Activated T-cell treated with anti-CD3 and anti-CD28 coated beads for 48 hours (primary cell): ENCODE measurements around the gene HOXB1.
"Not testable (repeated sequence)": the region's sequence is repeated elsewhere in the genome, so short reads cannot be mapped to it uniquely, and the experiment has no call there.

Experiments
- DNase-seq: peaks from one replicate; pipeline ENCODE4 v3.0.0-alpha.2; 2020; ENCODE audit warnings: low read depth

HOXB1 gene

DNA sequence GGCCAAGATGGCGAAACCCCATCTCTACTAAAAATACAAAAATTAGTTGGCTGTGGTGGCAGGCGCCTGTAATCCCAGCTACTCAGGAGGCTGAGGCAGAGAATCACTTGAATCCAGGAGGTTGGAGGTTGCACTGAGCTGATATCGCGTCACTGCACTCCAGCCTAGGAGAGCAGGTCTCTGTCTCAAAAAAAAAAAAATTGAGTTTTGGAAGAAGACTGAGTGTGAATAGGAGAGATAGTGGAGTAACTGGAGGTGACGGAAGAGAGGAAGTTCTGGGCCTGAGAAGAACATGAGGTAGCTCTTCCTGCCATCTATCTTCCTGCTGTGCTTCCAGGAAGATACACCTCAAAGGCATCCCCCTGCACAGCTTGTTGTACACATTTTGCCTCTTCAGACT lies 11.4 kb downstream of the HOXB1 start:
- DNase-seq = no peak

DNA sequence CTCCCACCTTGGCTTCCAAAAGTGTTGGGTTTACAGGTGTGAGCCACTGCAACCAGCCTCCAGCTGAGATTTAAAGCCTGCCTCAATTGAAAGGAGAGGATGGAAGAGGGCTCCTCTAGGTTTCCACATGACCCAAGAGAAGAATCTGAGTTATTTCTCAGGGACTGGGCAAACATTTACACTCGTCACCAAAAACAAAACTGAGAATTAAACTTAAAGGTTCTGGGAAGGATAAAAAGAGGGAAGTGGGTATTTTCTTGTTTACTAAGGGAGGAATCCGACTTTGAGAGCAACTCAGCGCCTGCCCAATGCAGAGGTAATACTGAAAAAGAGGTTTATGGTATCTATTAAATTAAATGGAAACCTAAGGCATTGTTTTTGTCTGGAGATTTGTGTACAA lies 13.3 kb downstream of the HOXB1 start:
- no peak for DNase-seq

DNA sequence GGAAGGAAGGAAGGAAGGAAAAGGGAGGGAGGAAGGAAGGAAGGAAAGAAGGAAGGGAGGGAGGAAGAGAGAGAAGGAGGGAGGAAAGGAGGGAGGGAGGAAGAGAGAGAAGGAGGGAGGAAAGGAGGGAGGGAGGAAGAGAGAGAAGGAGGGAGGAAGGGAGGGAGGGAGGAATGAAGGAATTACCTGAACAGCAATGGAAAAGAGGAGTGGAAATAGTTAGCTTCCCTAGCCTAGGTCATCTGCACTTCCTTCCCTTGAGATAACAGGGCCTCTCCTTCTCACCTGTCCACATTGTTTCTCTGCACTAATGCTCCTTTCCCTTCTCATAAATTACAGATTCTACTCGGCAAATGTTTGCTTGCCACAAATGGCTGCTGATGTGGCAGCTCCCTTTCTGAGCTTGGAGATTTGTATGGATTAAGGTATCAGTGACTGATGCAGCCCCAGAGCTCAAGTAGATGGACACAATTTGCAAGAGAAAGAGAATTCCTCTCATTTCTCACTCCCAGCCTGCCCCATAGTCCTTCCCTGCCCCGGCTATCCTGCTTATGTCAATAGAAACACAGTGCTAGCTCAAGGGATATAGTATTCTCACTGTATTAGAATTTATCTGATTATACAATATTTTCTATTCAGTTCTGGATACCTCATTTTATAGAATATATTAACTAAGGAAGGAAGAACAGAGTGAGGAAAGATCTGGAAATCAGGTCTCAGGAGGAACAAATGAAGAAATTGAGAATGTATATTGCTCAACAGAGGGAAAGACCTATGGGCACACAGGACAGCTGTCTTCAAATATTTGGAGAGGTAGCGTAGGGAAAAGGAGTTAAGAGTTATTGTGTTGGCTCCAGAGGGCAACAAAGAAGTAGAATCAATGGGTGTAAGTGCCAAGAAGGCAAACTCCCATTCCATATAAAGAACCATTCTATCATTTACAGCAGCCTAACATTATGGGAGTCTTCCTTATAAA lies 14.6 kb downstream of the HOXB1 start:
- no peak for DNase-seq

DNA sequence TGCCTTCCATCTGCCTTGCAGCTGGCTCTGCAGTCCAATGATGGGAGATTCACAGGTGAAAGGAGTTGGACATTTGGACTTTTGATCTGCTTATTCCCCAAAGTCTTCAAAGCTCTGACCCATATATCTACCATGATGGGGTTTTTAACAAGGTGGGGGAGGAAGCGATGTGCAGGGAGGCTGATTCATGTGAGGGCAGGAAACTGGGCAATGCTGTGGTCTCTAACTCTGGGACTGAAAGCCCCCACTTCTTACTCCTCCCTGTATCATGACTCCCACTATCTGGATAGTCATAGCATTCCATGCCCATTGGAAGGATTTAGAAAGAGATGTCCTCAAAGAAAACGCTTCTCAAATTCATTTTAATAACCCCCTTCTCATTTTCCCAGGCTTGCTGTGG lies 16.3 kb downstream of the HOXB1 start:
- no peak for DNase-seq

DNA sequence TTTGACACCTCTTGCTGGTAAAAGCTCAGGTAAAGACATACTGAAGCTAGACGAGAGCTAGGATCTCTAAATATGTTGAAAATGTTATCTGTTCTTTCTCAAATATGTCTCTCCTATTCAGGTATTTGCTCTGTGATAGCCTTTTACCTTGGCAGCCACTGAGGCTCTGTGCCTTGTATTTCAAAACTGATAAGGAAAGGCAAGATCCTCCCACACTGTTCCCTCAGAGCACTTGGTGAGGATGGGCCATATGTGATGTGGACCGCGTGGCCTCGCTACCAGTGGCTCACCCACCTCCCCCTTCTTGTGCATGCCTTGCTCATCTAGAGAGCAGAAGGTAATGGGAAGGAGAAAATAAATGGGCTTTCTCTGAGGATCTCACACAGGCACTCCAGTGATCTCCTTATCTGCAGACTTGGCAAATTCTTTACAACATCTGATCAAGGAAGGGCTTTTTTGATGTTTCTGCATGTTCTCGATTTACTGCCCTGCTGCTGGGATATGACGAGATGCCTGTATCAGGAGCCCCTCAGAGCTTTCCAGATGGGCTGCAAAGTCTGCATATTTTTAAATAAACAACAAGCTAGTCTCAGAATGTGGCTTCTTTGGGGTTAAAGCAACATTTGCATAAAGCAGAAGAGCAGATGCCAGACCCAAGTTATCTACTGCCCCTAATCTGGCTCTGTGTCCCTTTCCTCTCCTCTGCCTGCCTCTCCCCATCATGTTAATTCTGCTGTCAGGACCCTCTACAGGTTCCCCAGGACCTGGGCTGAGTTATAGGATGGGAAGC lies 16.9 kb downstream of the HOXB1 start:
- DNase-seq = no peak

DNA sequence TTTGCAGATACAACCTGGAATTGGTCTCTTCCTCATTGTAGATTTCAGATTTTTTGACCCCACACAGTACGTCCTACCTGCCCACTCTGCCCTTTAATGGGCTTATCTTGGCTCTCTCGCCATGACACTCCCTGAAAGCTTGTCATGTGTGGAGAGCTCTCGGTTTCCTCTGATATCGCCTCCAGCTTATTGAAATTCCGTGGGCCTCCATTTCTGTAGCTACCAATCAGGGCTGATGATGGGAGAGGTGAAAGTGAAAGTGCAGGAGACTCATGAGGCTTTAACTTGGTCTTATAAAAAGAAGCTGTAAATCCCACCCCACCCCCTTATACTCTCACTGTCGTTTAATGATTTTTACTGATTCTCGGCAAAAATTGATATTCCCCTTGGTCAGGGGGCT lies 17.7 kb downstream of the HOXB1 start:
- no peak for DNase-seq

DNA sequence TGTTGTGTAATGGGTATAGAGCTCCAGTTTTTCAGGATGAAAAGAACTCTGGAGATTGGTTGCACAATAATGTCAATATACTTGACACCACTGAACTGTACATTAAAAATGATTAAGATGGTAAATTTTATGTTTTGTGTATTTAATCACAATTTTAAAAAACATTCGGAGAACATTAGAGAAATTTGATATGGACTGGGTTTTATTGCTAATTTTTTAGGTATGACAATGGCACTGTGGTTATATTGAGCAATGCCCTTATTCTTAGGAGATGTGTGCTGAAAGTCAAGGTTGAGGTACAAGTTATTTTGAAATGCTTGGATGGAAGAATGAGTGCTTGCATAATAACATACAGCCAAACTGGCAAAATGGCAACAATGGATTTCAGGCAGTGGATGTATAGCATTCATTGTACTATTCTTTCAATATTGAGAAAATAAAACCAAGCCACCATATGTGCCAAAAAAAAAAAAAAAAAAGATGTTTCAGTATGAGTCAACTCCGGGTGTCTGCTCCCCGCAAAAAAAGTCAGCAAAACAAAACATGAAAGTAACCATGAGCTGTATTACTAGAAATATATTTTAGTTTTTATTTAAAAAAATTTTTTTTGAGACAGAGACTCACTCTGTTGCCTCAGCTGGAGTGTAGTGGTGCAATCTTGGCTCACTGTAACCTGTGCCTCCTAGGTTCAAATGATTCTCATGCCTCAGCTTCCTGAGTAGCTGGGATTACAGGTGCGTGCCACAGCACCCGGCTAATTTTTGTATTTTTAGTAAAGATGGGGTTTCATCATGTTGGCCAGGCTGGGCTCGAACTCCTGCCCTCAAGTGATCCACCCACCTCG lies 19.8 kb downstream of the HOXB1 start:
- no peak for DNase-seq

DNA sequence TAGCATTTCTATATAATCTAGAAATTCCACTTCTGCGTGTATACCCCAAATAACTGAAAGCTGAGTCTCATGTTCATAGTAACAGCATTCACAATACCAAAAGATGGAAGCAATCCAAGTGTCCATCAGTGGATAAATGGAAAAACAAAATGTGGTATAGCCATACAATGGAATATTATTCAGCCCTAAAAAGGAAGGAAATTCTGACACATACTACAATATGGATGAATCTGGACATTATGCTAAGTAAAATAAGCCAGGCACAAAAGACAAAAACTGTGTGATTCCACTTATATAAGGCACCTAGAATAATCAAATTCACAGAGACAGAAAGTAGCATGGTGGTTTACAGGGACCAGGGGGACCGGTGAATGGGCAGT lies 20.4 kb downstream of the HOXB1 start:
- DNase-seq = no peak

DNA sequence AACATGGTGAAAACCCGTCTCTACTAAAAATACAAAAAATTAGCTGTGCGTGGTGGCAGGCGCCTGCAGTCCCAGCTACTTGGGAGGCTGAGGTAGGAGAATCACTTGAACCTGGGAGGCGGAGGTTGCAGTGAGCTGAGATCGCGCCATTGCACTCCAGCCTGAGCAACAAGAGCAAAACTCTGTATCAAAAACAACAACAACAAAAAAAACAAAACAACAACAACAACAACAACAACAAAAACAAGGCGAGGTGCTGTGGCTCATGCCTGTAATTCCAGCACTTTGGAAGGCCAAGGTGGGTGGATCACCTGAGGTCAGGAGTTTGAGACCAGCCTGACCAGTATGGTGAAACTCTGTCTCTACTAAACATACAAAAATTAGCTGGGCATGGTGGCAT lies 21.1 kb downstream of the HOXB1 start:
- DNase-seq = not testable (repeated sequence)

DNA sequence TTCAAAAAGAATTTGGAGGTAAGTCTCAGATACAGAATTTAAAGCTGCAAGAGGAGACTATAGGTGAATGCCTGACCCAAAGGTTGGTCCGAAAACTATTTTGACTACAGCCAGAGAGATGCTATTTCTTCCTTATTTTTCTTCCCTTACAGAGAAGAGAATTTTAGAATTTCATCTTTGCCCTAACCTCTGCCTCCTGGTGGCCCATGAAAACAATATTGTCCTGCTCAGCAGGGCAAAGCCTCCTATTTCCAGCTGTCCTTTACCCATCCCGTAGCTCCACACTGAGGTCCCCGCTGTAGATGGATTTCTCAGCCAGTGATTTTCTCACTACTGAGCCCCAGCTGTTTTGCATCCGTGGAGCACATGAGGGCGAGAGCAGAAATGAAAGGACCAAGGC lies 24.6 kb downstream of the HOXB1 start:
- DNase-seq = no peak

DNA sequence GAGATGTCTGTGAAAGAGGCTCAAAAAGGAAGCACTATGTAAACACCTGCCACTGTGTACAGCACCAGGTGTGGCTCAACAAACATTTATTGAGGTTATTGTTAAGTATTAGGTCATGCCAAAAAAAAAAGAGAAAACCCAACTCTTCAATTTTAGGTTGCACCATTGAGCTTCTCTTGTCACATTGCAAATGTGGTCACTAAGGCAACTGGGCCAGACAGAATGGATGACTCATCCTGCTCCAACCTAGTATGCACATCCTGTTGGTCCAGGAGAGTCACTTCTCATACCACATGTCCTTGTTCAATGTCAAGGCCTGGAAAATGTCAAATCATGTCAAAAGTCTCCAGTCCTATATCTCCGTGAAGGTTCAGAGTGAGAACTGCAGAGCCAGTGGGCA lies 25.0 kb downstream of the HOXB1 start:
- no peak for DNase-seq

DNA sequence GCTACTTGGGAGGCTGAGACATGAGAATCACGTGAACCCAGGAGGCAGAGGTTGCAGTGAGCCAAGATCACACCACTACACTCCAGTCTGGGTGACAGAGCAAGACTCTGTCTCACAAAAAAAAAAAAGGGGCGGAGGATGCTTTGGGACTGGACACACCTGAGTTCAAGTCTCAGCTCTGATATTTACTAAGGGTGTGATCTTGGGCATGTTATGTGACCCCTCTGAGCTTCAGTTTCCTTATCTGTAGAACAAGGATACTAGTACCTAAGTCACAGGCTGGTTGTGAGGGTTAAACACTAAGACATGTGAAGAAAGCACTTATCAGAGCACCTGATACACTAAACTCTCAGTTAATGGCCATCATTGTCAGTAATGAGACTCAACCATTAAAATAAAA lies 25.9 kb downstream of the HOXB1 start:
- DNase-seq = no peak

DNA sequence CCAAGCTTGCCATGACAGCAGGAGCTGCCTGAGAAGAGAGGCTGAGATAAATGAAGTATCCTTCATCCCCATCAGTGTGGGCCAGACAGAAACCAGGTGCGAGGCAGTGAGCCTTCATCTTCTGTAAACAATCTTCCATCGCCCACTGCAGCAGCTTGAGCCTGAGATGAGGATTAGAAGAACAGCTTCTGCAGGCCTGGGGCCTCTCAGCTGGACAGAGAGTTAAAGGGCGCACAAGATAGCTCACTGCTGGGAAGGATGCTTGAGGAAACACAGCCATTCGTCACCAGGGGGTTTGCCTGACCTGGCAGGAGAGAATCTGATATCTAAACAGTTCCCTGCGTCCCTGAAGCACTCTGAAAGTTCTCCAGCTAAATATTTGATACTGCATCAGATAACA lies 27.1 kb downstream of the HOXB1 start:
- DNase-seq = no peak

DNA sequence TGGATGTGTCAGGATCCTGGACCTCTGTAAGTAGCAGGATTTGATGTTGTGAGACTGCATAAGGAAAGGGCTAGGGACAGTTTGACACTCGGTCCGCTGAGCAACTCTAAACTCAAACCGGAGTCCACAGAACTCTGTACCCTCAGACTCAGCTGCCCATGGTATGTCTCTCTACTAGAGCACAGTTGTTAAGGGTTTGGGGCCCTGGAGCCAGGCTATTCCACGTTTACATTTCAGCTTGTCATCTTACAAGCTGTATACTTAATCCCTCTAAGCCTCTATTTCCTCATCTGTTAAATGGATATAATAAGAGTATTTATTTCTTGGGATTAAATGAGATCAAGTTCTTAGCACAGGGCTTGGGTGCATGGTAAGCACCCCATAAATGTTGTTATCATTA lies 27.9 kb downstream of the HOXB1 start:
- DNase-seq = no peak

DNA sequence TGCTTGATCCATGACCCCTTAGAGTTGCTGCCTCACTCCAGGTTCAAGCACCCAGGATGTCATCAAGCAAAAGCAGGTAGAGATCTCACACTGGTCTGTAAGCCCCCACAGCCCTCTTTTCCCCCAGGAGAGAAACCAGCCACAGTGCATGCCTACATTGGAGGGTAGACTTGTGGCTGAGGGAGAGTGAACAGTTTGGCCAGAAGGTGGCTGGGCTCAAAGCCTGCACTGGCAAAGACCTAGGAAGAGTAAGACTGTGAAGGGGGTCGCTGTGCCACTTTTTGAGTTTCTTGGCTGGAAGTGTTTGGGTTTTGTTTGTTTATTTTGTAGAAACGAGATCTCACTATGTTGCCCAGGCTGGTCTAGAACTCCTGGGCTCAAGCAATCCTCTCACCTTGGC lies 28.5 kb downstream of the HOXB1 start:
- DNase-seq = no peak

DNA sequence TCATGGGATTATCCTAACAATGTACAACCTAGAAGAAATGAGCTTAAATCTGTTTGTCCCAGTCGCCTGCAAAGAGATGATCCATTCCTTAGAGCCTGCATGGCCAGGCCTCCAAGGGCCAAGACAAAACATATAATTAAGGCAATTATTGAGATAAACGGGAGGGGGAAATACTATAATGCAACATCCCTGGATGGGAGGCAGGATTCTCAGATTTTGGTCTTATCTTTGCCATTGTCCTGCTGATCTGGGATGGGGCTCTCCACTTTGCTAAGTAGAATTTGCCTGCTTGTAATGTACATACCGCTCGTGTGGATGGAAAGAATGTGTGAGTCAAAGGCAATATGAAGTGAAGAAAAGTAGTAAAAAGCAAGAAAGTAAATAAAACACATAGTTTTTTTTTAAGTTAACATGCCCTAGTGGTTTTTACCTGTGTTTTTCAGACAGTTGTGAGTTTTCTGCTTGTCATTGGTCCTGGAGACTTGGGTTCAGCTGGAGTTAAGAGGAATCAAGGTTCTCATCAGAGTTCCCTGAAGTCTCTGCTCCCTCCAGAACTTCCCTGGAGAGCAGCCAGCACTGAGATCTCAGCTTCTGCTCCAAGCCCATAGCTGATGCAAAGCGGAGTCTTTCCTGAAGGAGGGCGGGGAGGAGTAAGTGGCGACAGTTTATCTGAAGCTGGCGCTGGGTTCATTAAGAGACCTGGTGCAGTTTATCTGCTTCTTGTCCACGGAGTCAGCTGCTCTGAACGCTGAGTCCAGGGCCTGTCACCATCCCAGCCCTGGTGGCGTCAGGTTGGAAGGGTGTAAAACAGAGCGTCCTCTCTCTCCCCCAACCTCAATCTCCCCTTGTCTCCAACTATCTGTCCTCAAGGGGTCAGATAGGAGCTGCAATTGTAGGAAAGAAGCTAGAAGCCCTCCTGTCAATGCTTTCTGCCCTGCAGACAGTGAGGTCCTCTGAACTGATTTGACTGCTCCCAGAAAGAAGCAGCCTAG lies 30.1 kb downstream of the HOXB1 start:
- DNase-seq = no peak

DNA sequence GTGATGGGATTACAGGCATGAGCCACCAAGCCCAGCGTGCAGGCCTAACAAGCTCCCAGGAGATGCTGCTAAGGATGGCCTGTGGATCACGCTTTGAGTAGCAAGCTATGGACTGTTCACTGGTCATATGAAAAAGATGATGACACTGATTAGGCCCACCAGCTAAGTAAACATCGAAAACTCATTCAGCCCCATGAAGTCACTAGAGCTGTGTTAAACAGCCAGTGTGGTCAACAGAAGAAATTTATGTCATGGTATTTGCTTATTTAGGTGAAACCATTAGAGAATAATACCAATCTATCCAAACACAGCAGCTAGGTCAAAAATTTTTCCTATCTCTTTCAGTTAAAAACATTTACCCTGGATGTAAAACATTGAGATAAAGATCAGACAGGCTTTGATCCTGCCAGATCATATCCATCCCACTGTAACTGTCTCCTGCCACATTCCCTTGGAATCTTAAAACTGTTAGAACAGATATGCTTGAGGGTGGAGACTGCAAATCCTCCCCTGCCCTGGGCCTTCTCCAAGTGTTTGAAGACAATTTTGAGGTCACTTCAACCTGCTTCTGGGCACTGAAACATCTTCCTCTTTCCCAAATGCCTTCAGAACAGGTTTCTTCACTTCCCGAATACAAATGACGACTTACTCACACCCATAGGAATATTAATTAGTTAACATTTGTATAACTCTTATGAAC lies 30.9 kb downstream of the HOXB1 start:
- DNase-seq = no peak

DNA sequence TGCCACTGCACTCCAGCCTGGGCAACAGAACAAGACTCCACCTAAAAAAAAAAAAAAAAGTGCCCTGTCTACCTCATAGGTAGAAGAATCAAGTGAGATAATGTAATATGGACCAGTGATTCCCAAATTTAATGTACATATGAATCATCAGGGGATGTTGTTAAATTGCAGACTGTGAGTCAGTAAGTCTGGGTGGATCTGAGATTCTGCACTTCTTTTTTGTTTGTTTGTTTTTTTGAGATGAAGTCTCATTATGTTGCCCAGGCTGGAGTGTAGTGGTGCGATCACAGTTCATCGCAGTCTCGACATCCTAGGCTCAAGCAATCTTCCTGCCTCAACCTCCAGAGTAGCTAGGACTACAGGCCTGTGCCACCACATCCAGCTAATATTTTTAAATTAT lies 31.6 kb downstream of the HOXB1 start:
- DNase-seq = no peak

DNA sequence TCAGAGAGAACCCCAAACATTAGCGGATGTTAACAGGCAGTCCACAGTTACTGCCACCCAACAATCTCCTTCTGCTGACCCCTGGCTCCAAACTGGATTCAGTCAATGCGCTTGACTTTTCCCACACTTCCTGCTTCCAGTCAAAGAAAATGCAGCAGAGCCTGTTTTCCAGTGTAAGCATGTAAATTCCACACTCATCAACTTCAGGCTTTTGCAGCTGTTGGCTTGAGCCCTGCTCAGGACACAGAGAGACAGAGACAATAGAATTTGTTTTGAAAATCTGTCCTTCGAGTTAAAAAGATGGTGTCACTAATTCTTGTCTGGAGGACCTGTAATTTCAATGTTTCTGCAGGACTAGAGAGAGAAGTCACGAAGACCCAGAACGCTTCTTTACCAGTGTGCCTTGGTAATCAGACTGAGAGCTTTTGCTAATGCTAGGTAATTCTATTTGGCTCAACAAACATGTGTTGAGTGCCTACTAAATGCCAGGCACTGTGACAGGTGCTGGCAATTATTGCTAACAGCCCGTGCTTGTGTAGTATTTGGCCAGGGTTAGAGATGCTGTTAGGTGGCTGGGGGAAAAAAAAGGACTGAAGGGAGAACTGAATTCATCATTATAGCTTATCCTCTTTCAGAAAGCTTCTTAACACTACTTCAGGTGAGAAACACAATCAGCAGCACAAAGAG lies 32.5 kb downstream of the HOXB1 start:
- DNase-seq = no peak

DNA sequence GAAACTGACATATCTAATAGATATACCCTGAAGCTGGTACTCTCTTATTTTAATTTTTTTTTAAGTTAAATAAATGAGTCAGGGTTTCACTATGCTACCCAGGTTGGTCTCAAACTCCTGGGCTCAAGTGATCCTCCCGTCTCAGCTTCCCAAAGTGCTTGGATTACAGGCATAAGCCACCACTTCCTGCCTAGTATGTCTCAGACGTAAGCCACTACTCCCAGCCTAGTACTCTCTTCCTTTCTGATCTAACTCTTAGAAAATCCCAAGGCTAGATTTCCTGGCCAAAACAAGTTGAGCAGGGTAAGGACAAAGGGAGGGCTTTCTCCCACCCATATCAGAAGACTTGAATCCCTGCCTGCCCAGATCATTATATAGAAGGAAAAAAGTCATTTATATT lies 33.7 kb downstream of the HOXB1 start:
- DNase-seq = no peak
